Psoas muscle (tissue), 8 donors: Measurements from ENCODE around the gene DDX41. TPM values are rescaled to one million over a fixed set of nuclear protein-coding genes. Genes with fewer than 3 reads are reported as not detected.

Experiments
- ATAC-seq, 4 donors: fragments of 200-7000 bp; cut with Tn5 transposase; one replicate each; pipeline ENCODE4 v1.9.1; 2020; ENCODE audit warnings: moderate library complexity in 3 of 4, mild to moderate bottlenecking in 2 of 4
- DNase-seq, 2 donors: peaks; one replicate each; pipeline ENCODE4 v3.0.0-alpha.2; 2020
- H3K27ac ChIP-seq: fragments of 200-600 bp; one replicate; pipeline ENCODE4 v1.8.0; 2022
- H3K27me3 ChIP-seq, 3 donors: fragments of 200-600 bp in 1 of 3; one replicate each; pipeline versions ENCODE4 v1.6.1 to v1.8.0; 2013 to 2022; ENCODE audit warnings: low read length in 2 of 3, mild to moderate bottlenecking in 2 of 3, moderate library complexity in 1 of 3; ENCODE audit not compliant: insufficient read depth in 3 of 3
- H3K36me3 ChIP-seq, 2 donors: fragments of 200-600 bp in 1 of 2; one replicate each; pipeline versions ENCODE4 v1.6.1 to v1.8.0; 2013 to 2022; ENCODE audit warnings: low read depth in 1 of 2, mild to moderate bottlenecking in 1 of 2, moderate library complexity in 1 of 2; ENCODE audit not compliant: insufficient read depth in 1 of 2
- H3K4me1 ChIP-seq: fragments of 200-600 bp; one replicate; pipeline ENCODE4 v1.8.0; 2022
- H3K4me3 ChIP-seq: fragments of 200-600 bp; one replicate; pipeline ENCODE4 v1.8.0; 2022; ENCODE audit warnings: mild to moderate bottlenecking
- H3K9me3 ChIP-seq: fragments of 200-600 bp; one replicate; pipeline ENCODE4 v1.8.0; 2022
- WGBS, 3 donors: extraction: QIAGEN DNeasy Blood & Tissue Kit; methylation state at CpG; one replicate each; pipeline versions ENCODE4 v1.1.6 to v1.1.7; 2013; 5-methylcytosine and 5-hydroxymethylcytosine counted together
- intact Hi-C, 2 donors: fragments of 100-400 bp; cut with DNase I; formaldehyde crosslinking; loops; one replicate each; pipeline versions ENCODE4 v1.11.0 to v1.14.2; 2022
- polyA plus RNA-seq, 3 donors: library from polyadenylated mRNA; stranded (reverse); fragments of 200-250 nt; gene quantifications; one replicate each; pipeline ENCODE4 v1.2.3, GENCODE V29; 2013
- total RNA-seq, 4 donors: library from RNA; stranded (reverse); fragmentation: NEBNext Ultra II Directional in 2 of 4; extraction: Animal tissue kit (Norgen Biotek cat#: 25700) in 2 of 4; gene quantifications; one replicate each; pipeline versions ENCODE4 v1.2.1 to v1.2.4, GENCODE V29; 2021 to 2023
- TF ChIP-seq, protein P1 (sequence below): fragments of 200-600 bp; IDR thresholded peaks from one replicate; pipeline ENCODE4 v1.8.0; 2022; ENCODE audit warnings: antibody characterized with exemption
- donor health status: healthy with polysubstance abuse.
- donor health status: DM: no; HTN: no; CAD: no; lungs with moderate emphysema.
- donor health status: Bipolar disorder and iron deficiency.
- donor health status: healthy.
- donor health status: DM: yes; HTN: yes; CAD: no.
- donor health status: DM: no; HTN: no; CAD: no.
- donor health status: DM: no; HTN: no; CAD: no.
- donor health status: DM: yes; HTN: yes; CAD: no.

The DDX41 gene
- total and polyA plus RNA-seq, 7 donors, result 37.2 to 71.6 (median 41.0) TPM

DNA sequence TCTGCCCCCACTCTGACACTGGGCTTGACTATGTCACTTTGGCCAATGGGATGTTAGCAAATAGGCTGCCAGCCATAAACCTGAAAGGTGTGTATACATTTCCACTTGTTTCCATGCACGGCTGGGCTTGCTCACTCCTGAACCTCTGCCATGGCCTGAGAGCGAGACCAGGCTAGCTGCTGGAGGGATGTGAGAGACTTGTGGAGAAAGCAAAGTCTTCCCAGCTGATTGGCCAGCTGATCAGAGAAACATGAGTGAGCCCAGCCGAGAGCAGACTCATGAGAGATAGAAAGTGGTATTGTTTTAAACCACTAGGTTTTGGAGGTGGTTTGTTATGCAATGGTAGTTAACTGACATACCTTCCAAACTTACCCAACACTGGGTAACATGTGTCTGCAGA is 23.7 kb upstream of the DDX41 start:
- Histone ChIP-seq H3K4me1 (peaks cover 96% of the 10 kb centered on the region), H3K36me3 (peaks cover 4 to 30% of the 10 kb centered on the region in 2 donors), H3K27ac (peak overlapping the region; percentile 86), H3K9me3 (no peaks in the 10 kb centered on the region), H3K27me3 (no peaks in the 10 kb centered on the region), H3K4me3 (no peak overlapping the region)
- TF ChIP-seq, protein P1, sequence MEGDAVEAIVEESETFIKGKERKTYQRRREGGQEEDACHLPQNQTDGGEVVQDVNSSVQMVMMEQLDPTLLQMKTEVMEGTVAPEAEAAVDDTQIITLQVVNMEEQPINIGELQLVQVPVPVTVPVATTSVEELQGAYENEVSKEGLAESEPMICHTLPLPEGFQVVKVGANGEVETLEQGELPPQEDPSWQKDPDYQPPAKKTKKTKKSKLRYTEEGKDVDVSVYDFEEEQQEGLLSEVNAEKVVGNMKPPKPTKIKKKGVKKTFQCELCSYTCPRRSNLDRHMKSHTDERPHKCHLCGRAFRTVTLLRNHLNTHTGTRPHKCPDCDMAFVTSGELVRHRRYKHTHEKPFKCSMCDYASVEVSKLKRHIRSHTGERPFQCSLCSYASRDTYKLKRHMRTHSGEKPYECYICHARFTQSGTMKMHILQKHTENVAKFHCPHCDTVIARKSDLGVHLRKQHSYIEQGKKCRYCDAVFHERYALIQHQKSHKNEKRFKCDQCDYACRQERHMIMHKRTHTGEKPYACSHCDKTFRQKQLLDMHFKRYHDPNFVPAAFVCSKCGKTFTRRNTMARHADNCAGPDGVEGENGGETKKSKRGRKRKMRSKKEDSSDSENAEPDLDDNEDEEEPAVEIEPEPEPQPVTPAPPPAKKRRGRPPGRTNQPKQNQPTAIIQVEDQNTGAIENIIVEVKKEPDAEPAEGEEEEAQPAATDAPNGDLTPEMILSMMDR, result no peak
- WGBS, 3 donors, result 54 to 74% (median 72%) methylated on average over 3 of the region's 3 CpGs
- ATAC-seq (no peak), DNase-seq (no peak)
- intact Hi-C loops, result loop anchor here in 1 of 2 donors (10.0 kb wide), 1 partner anchor 54 kb away; the partner anchor contains the start of gene TMED9

DNA sequence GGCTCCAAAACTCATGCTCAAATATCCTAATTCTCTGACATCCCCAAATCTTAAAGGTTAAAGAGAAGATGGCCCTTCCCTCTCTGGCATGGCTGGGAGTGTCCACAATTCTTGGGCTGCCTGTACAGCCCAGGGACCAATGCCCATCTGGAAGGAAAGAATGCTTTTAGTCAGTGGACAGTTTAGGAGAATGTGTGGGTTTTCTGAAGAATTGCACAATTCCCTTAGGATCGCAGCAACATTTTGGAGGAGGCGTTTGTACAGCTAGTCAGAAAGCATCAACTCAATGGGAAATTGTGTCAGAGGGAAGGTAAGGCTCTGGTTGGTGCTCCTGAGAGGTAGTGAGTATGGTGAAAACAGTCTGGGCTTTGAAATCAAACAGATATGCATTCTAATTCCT is 22.6 kb upstream of the DDX41 start:
- H3K4me1 ChIP-seq, result peaks cover 96% of the 10 kb centered on the region
- H3K27me3 ChIP-seq, result no peaks in the 10 kb centered on the region
- peak in 2 of 4 donors; percentile 17 to 19 for ATAC-seq

DNA sequence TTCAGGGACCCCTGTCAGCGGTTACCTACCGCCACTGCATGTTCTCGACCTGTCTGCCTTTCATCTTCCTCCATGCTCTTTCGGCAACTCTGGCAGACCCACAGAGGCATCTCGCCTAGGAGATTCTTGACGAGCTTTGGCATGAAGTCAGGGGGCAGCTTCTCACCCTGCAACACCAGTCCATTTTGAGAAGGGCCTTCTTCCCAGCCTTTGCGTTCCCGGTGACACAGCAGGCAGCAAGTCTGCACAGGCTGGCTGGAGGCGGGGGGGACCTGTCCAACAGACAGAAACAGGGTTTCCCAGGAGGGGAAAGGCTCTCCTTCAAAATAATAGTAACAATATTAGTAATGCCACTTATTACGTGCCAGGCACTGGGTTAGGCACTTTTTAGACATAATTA is 22.1 kb upstream of the DDX41 start:
- peak; percentile 60 to 83 for DNase-seq
- TF ChIP-seq, protein P1, result no peak
- intact Hi-C loops, result no loop called here
- peak overlapping the region; percentile 86 for H3K27ac ChIP-seq
- ATAC-seq, result peak; percentile 78 to 86 (median 80)
- peaks cover 96% of the 10 kb centered on the region for H3K4me1 ChIP-seq
- no peaks in the 10 kb centered on the region for H3K9me3 ChIP-seq
- H3K4me3 ChIP-seq, result peak overlapping the region; percentile 11
- H3K36me3 ChIP-seq, result peaks cover 4 to 42% of the 10 kb centered on the region in 2 donors
- no peaks in the 10 kb centered on the region for H3K27me3 ChIP-seq
- 33 to 50% (median 36%) methylated on average over 10 of the region's 10 CpGs for WGBS, 3 donors

More for the DNA sequence above, 22.6 kb upstream of the DDX41 start:
- intact Hi-C loops, result no loop called here
- WGBS, 3 donors, result 57 to 83% (median 59%) methylated on average over 2 of the region's 2 CpGs
- peak overlapping the region; percentile 11 for H3K4me3 ChIP-seq
- no peak for DNase-seq
- TF ChIP-seq, protein P1, result no peak
- no peaks in the 10 kb centered on the region for H3K9me3 ChIP-seq
- H3K27ac ChIP-seq, result peak overlapping the region; percentile 86
- H3K36me3 ChIP-seq, result peaks cover 4 to 39% of the 10 kb centered on the region in 2 donors

DNA sequence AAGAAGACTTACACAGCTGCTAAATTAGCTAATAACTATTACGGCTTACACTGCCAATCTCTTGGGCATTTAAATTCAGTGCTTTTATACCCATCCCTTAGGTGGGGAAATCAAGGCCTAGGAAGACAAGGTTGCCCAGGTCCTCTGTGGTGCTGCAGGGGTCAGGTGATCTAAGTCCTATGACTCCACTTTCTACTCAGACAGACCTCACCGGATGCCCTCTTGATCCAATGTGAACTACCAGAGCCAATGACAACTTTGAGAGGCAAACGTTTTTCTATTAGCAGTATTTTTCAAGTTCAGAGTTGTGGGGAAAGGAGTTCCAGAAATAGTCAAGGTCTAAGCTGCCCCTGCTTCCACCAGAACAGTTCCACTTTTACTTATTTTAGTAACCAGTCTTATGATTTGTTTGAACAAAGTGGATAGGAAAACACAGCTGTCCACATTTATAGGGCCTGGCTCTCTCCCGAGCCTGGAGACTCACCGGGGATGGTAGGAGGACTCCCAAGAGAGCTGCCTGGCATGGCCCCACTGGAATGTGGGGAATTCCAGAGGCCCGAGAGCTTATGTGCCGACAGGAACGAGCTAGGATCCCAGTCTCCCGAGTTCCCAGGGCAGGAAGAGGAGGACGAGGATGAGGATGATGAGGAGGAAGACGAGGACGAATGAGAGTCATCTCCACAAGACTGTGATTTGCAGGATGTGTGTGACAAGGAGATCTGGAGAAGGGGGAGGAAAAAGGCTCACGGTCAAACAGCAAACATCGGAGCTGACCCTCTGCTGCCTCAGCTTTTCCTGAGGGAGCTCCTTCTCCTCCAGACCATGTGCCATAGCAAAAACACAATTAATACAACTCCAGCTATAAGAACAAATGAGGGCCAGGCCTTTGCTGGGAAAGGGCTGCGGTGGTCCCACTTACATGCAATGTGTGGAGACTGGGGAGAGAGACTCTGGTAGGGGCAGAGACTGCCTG is 20.9 kb upstream of the DDX41 start:
- intact Hi-C loops, result no loop called here
- Histone ChIP-seq H3K36me3 (peaks cover 4 to 54% of the 10 kb centered on the region in 2 donors), H3K27me3 (no peaks in the 10 kb centered on the region), H3K4me3 (peak overlapping the region; percentile 16), H3K9me3 (no peaks in the 10 kb centered on the region), H3K27ac (peak overlapping the region; percentile 86), H3K4me1 (peaks cover 85% of the 10 kb centered on the region)
- 8 to 15% (median 11%) methylated on average over 15 of the region's 15 CpGs for WGBS, 3 donors
- TF ChIP-seq, protein P1, result no peak
- ATAC-seq (peak; percentile 44 to 65 (median 60)), DNase-seq (peak; percentile 53 to 73)
